Dendritic cell treated with granulocyte-macrophage colony-stimulating factor and Interleukin-4, amounts not matched to agents 40 ng/mL and 50 ng/mL, for 4 days (primary cell): ENCODE data around the gene UBE2H.

Experiments
- H3K27ac Mint-ChIP-seq: one replicate; pipeline ENCODE4 v1.8.0; 2022; ENCODE audit warnings: mild to moderate bottlenecking, mixed read lengths
- H3K27me3 Mint-ChIP-seq: one replicate; pipeline ENCODE4 v1.8.0; 2022; ENCODE audit warnings: mild to moderate bottlenecking, mixed read lengths
- H3K36me3 Mint-ChIP-seq: one replicate; pipeline ENCODE4 v1.8.0; 2022; ENCODE audit warnings: low read depth, mixed read lengths
- H3K4me1 Mint-ChIP-seq: one replicate; pipeline ENCODE4 v1.8.0; 2022; ENCODE audit warnings: low read depth, mixed read lengths
- H3K4me3 Mint-ChIP-seq: one replicate; pipeline ENCODE4 v1.8.0; 2022; ENCODE audit warnings: mild to moderate bottlenecking, moderate library complexity, mixed read lengths
- H3K9me3 Mint-ChIP-seq: one replicate; pipeline ENCODE4 v1.8.0; 2022; ENCODE audit warnings: mixed read lengths
- intact Hi-C: fragments of 100-400 bp; cut with micrococcal nuclease; formaldehyde crosslinking; loops from one replicate; pipeline ENCODE4 v1.15.0; 2022

UBE2H gene

DNA sequence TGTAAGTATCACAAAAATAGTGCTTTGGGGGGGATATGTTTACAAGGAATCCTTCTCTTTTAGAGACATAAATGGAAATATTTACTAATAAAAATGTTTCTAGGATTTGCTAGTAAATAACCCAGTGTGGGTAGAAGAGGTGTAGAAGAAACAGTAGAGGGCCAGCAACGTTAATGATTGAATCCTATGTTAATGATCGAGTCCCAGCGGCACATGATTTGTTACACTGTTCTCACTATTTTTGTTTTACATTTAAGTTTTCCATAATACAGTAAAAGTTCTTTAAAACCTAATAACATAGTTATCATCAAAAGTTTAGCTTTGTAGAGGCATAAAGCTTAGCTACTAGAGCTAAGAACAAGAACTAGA, 66.0 kb downstream of the UBE2H start:
- Mint-ChIP-seq H3K4me3 (no peak overlapping the region), H3K27ac (no peak overlapping the region), H3K27me3 (no peaks in the 10 kb centered on the region), H3K4me1 (no peaks in the 10 kb centered on the region), H3K9me3 (no peaks in the 10 kb centered on the region), H3K36me3 (peaks cover 43% of the 10 kb centered on the region)
- intact Hi-C loops, result no loop called here

DNA sequence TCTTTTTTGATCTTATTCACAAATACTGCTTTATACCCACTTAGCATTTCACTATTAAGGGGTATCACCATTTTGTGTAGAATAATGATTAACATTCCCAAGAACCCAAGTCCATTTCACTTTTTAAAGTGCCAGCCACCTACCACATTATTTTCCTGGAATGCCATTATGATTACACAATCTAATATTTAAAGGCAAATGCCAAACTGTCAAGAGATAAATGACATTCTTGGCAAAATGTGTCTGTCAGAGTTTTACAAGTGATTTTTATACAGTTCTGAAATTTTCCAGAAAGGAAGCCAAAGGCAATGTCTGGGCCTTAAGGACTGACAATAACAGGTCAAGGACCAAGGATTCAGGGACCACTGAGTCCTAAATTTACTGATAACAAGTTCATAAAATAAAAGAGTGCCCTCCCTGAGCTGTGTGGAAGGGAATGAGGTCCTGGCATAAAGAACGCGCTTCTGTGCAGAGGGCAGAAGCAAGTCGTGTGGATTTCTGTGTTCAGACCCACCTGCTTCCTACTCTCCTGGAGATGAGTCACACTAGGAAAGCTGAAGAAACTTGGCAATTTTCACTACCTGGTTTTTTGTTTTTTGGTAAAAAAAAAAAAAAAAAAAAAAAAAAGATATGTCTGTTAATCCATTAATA, 66.5 kb downstream of the UBE2H start:
- H3K9me3 Mint-ChIP-seq, result no peaks in the 10 kb centered on the region
- no peak overlapping the region for H3K27ac Mint-ChIP-seq
- no peaks in the 10 kb centered on the region for H3K4me1 Mint-ChIP-seq
- intact Hi-C loops, result no loop called here
- no peaks in the 10 kb centered on the region for H3K27me3 Mint-ChIP-seq
- H3K36me3 Mint-ChIP-seq, result peaks cover 48% of the 10 kb centered on the region
- no peak overlapping the region for H3K4me3 Mint-ChIP-seq

DNA sequence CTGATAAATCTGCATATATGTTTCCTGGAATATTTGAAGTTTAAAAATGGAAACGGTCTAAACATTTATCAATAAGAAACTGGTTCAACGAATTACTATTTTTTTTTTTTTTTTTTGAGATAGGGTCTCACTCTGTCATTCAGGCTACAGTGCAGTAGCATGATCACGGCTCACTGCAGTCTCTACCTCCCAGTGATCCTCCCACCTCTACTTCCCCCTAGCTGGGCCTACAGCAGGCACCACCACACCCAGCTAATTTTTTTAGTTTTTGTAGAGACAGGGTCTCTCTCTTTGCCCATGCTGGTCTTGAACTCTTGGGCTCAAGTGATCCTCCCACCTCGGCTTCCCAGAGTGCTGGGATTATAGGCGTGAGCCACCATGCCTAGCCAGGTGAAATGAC, 68.3 kb downstream of the UBE2H start:
- Mint-ChIP-seq H3K27ac (no peak overlapping the region), H3K9me3 (no peaks in the 10 kb centered on the region), H3K4me3 (no peak overlapping the region), H3K27me3 (no peaks in the 10 kb centered on the region), H3K4me1 (no peaks in the 10 kb centered on the region), H3K36me3 (peaks cover 55% of the 10 kb centered on the region)
- intact Hi-C loops, result no loop called here

DNA sequence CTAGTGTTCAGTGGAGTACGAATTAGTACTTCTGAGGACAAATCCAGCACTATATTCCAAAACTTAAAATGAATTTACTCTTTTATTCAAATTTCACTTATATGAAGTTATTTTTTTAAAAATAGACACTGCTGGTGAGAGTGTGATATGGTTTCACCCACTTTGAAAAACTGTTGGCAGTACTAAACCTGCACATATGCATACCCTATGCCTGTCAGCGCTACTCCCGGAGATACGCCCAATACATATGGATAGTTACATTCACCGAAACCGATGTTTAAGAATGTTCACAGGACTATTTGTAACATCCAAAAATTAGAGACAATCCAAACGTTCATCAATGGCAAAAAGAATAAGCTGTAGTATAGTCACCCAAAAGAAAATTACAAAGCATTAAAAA, 69.6 kb downstream of the UBE2H start:
- Mint-ChIP-seq H3K27ac (no peak overlapping the region), H3K9me3 (no peaks in the 10 kb centered on the region), H3K27me3 (no peaks in the 10 kb centered on the region), H3K36me3 (peaks cover 62% of the 10 kb centered on the region), H3K4me3 (no peak overlapping the region), H3K4me1 (peaks cover 3% of the 10 kb centered on the region)
- intact Hi-C loops, result no loop called here

DNA sequence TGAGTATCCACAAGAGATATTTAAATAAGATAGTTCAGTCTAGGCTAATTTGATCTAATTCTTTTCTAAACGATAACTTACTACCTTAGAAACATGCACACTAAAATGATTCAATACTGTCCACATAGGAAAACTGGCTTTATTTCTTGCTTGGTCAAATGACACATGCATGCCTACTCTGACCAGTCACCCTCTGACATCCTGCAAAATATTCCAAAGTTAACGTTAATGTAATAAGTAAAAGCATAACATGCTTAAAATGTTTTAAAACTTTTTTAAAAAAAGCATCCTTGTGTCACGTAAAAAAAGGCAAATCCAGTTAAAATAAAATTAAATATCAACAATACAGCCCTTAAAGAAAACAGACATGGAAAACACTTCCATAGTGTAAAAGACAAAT, 70.2 kb downstream of the UBE2H start:
- H3K4me3 Mint-ChIP-seq, result no peak overlapping the region
- H3K27ac Mint-ChIP-seq, result no peak overlapping the region
- intact Hi-C loops, result no loop called here
- peaks cover 59% of the 10 kb centered on the region for H3K36me3 Mint-ChIP-seq
- H3K27me3 Mint-ChIP-seq, result no peaks in the 10 kb centered on the region
- no peaks in the 10 kb centered on the region for H3K9me3 Mint-ChIP-seq
- peaks cover 7% of the 10 kb centered on the region for H3K4me1 Mint-ChIP-seq

DNA sequence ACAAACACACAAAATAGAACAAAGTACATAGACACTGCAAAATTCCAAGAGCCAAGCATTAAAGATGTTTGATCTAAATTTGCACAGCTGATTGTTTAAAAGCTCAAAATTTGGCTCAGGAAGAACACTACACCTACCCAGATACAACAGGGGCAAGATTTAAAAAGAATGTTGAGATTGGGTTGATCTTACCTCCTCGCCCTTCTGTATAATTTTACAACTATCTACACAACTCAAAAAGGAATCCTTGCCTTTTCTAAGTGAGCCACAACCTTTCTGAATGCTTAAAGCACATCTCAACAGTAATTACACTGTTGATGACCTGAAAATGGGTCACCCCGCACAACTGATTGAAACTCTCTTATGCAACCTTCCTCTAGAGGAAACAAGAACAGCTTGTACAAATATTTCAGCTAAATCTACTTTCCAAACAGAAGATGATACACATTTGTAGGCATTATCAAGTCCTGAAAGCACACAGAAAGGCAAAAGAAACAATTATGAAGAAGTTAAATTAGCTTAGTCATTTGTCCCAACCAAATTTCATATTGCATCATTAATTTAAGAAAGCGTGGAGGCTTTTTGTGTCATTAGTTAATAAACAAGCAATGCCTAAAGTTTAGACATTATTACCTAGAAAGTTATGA, 75.5 kb downstream of the UBE2H start:
- H3K9me3 Mint-ChIP-seq, result no peaks in the 10 kb centered on the region
- intact Hi-C loops, result no loop called here
- H3K36me3 Mint-ChIP-seq, result peaks cover 56% of the 10 kb centered on the region
- no peak overlapping the region for H3K4me3 Mint-ChIP-seq
- no peak overlapping the region for H3K27ac Mint-ChIP-seq
- H3K27me3 Mint-ChIP-seq, result no peaks in the 10 kb centered on the region
- H3K4me1 Mint-ChIP-seq, result peaks cover 19% of the 10 kb centered on the region

DNA sequence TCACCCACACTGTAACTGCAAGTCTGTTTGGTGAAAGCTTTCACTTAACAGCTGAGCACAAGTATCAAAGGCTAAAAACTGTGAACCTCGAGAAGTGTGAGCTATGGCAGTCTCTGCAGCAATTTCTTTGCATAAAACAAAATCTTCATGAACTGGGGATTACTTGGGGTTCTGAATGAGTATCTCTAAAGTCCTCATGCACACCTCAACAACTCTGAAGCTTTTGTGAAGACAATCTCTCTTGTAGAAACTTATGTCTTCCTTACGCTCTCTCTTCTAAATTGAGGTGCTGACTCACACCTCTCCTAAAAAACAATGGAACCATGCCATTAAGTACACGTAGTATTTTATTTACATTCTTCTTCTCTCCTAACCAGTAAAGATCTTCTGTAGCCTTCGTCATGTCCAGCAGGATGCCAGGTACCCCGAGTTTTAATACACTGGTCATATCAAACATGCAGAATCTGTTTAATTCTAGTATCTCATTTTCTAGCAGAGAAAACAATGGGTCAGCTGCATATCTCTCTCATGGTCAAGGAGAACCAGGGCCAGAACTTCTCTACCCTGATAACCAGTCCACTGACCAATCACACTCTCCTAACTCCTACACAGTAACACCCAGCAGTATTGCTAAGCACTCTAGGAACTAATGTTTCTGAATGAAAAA, 76.9 kb downstream of the UBE2H start:
- Mint-ChIP-seq H3K36me3 (peaks cover 53% of the 10 kb centered on the region), H3K4me3 (no peak overlapping the region), H3K4me1 (peaks cover 19% of the 10 kb centered on the region), H3K27me3 (no peaks in the 10 kb centered on the region), H3K9me3 (no peaks in the 10 kb centered on the region), H3K27ac (no peak overlapping the region)
- intact Hi-C loops, result no loop called here

DNA sequence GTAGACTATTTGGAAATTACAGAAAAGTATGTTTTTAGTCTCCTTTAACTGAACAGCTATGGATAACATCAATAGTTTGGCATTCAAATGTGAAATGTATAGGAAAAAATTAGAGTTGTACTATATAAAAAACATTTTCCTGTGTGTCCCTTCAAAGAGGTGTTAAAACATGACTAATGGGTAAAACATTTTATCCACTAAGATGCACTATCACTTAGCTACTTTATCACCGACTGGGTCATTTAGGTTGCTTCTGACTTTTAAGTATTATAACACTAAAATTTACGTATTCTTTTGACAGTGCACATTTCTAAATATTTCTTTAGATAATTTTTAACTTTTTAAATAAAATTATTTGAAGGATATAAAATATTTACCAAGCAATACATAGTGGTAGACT, 77.6 kb downstream of the UBE2H start:
- Mint-ChIP-seq H3K4me1 (peaks cover 19% of the 10 kb centered on the region), H3K4me3 (no peak overlapping the region), H3K36me3 (peaks cover 55% of the 10 kb centered on the region), H3K27me3 (no peaks in the 10 kb centered on the region), H3K9me3 (no peaks in the 10 kb centered on the region), H3K27ac (no peak overlapping the region)
- intact Hi-C loops, result no loop called here

DNA sequence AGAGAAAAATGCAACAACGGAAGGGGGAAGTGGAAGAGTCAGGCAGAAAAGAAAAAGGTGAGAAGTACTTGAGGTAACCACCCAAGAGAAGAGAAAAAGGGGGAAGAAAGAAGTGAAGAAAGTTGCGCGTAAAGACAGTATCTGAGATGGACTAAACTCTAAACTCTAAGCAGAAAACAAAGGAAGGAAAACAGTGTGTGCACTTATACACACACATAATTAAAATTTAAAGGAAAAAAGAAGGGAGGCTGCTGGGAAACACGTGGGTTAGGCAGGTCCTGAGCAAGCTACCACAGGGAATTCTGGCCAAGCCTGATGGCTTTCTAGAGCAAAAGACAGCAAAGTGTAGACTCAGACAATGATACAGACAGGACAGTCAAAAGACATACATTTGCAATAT, 78.0 kb downstream of the UBE2H start:
- Mint-ChIP-seq H3K36me3 (peaks cover 56% of the 10 kb centered on the region), H3K4me1 (peaks cover 19% of the 10 kb centered on the region), H3K27ac (no peak overlapping the region), H3K4me3 (no peak overlapping the region), H3K9me3 (no peaks in the 10 kb centered on the region), H3K27me3 (no peaks in the 10 kb centered on the region)
- intact Hi-C loops, result no loop called here

DNA sequence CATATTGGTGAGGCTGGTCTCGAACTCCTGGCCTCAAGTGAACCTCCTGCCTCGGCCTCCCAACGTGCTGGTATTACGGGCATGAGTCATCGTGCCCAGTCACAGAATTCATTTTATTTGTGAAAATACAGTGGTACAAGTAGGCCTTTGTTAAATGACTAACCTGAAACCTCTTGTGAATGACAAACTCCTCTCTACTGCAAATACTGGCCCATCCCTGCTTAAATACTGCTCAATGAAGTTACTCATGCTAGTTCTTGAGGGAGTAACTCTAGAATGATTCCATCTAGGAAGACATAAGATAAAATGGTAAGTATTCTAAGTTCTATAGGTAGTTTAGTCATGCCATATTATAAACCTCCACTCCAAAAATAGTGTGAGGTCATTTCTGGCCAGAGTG, 80.7 kb downstream of the UBE2H start:
- no peak overlapping the region for H3K4me3 Mint-ChIP-seq
- peaks cover 45% of the 10 kb centered on the region for H3K36me3 Mint-ChIP-seq
- no peaks in the 10 kb centered on the region for H3K9me3 Mint-ChIP-seq
- peaks cover 11% of the 10 kb centered on the region for H3K4me1 Mint-ChIP-seq
- intact Hi-C loops, result no loop called here
- no peaks in the 10 kb centered on the region for H3K27me3 Mint-ChIP-seq
- H3K27ac Mint-ChIP-seq, result no peak overlapping the region

DNA sequence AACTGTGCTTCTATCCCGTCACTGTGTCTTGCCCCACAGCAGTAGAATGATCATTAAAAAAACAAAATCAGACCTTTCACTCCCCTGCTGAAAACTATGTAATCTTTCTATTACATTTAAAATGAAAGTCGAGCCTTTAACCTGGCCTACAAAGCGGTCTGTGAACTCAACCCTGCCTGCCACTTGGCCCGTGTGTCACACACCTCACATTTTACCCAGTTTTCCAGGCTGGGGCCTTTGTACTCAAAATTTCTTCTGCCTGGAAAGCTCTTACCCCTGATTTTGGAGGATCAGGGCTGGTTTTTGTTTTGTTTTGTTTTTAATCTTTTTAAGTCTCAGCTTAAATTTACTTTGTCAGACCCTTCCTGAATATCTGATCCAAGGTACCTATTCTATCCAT, 82.1 kb downstream of the UBE2H start:
- Mint-ChIP-seq H3K27me3 (no peaks in the 10 kb centered on the region), H3K36me3 (peaks cover 34% of the 10 kb centered on the region), H3K27ac (no peak overlapping the region), H3K4me3 (no peak overlapping the region), H3K4me1 (peaks cover 10% of the 10 kb centered on the region), H3K9me3 (no peaks in the 10 kb centered on the region)
- intact Hi-C loops, result no loop called here

DNA sequence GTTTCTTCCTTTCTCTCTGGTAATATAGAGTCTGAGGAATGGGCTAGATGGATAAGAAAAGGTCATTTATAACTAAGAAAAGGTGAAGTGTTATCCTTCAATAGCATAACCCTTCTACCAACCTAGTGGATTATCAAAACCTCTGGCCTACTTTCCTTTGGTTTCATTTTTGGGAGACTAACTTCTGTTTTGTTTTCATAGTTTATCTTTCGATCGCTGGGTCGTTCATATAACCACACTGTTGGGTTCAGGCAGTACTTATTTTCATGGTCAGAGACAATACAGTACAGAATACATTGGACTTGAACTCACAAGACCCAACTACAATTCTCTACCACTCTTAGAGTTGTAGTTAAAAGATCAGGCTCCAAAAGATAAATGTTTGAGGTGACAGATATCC, 86.5 kb downstream of the UBE2H start:
- Mint-ChIP-seq H3K36me3 (peaks cover 18% of the 10 kb centered on the region), H3K27me3 (no peaks in the 10 kb centered on the region), H3K4me1 (peaks cover 20% of the 10 kb centered on the region), H3K27ac (no peak overlapping the region), H3K4me3 (no peak overlapping the region), H3K9me3 (no peaks in the 10 kb centered on the region)
- intact Hi-C loops, result no loop called here

DNA sequence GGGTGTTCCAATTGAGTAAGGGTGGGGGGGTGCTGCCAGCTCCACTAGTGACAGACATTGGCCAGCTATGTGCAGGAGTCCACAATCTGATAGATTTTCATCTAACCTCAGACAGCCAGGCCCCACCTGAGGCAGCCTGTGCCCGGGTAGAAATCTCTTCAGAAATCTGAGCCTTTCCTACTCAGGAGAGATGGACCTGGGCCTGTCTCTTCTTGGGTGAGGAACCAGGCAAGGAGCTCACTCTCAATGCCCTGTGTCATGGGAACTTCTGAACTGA, 86.9 kb downstream of the UBE2H start:
- no peak overlapping the region for H3K4me3 Mint-ChIP-seq
- H3K4me1 Mint-ChIP-seq, result peaks cover 21% of the 10 kb centered on the region
- intact Hi-C loops, result no loop called here
- no peaks in the 10 kb centered on the region for H3K9me3 Mint-ChIP-seq
- no peak overlapping the region for H3K27ac Mint-ChIP-seq
- H3K27me3 Mint-ChIP-seq, result no peaks in the 10 kb centered on the region
- H3K36me3 Mint-ChIP-seq, result peaks cover 15% of the 10 kb centered on the region

DNA sequence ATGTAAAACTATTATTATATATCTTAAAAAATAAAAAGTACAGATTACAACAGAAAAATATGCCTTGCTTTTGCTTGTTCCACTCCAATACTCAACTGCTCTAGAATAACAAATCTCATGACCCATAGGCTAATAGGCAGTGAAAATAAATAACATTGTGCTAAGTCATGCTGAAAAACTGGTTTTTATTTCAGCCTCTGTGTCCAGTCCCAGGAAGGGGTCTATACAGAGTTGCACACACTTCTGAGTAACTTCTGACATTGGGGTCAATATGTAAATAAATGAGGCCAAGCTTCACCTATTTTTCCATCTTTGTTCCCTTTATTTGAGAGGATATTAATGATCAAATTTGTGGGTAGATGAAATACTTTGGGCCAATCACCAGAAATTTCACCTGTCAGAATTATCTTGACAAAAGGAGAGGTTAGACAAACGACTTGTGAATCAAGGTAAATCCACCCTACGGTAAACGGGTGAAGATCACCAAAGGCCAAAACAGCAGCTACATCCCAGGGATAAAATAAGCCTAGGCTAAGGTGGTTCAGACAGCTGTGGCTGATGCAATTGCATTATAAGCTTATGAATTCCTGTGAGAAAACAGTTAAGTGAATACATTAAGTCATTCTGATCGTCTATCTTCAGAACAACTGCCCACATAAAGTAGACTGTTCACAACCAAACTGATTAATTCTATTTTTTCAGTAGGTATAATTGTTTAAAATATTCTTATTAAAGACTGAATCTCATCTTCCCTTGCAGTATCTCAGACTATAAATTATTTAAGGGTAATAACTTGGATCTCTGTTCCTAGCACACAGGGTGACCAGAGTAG, 87.5 kb downstream of the UBE2H start:
- peaks cover 14% of the 10 kb centered on the region for H3K36me3 Mint-ChIP-seq
- H3K27ac Mint-ChIP-seq, result no peak overlapping the region
- peaks cover 26% of the 10 kb centered on the region for H3K4me1 Mint-ChIP-seq
- no peaks in the 10 kb centered on the region for H3K27me3 Mint-ChIP-seq
- H3K9me3 Mint-ChIP-seq, result no peaks in the 10 kb centered on the region
- intact Hi-C loops, result no loop called here
- H3K4me3 Mint-ChIP-seq, result no peak overlapping the region
